Ascending aorta (tissue), 2 donors: ENCODE measurements around the gene CORO1C. TPM values are rescaled to one million over a fixed set of nuclear protein-coding genes. Genes with fewer than 3 reads are reported as not detected.

Source experiments
- DNase-seq, 2 donors: peaks; one replicate each; pipeline ENCODE4 v3.0.0-alpha.2; 2019; ENCODE audit warnings: low spot score in 2 of 2
- H3K27ac ChIP-seq, 2 donors: fragments of 200-600 bp; sonication (generic); one replicate each; pipeline ENCODE4 v1.5.1; 2016 to 2017; ENCODE audit warnings: mild to moderate bottlenecking in 1 of 2
- H3K27me3 ChIP-seq: fragments of 200-600 bp; sonication (generic); one replicate; pipeline ENCODE4 v1.5.1; 2017
- H3K36me3 ChIP-seq, 2 donors: fragments of 200-600 bp; sonication (generic); one replicate each; pipeline ENCODE4 v1.5.1; 2016
- H3K4me1 ChIP-seq, 2 donors: fragments of 200-600 bp; sonication (generic); one replicate each; pipeline ENCODE4 v1.5.1; 2016 to 2017; ENCODE audit warnings: mild to moderate bottlenecking in 1 of 2
- H3K4me3 ChIP-seq, 2 donors: fragments of 200-600 bp; sonication (generic); one replicate each; pipeline ENCODE4 v1.5.1; 2016 to 2017; ENCODE audit warnings: mild to moderate bottlenecking in 1 of 2
- H3K9me3 ChIP-seq, 2 donors: fragments of 200-600 bp; sonication (generic); one replicate each; pipeline ENCODE4 v1.5.1; 2016
- CTCF ChIP-seq, 3 experiments: fragments of 200-600 bp in 2 of 3; fragments of 450-650 bp in 1 of 3; sonication (generic) in 2 of 3; IDR thresholded peaks; one replicate each; pipeline ENCODE4 v1.5.1; 2016 to 2019; ENCODE audit warnings: antibody characterized with exemption in 3 of 3, mild to moderate bottlenecking in 1 of 3, moderate library complexity in 1 of 3
- intact Hi-C: fragments of 100-400 bp; cut with DNase I; formaldehyde crosslinking; loops from one replicate; pipeline ENCODE4 v1.15.1; 2023
- total RNA-seq: library from RNA; depleted of rRNA; stranded (reverse); fragments of >200 nt; gene quantifications from one replicate; pipeline ENCODE4 v1.1.0, GENCODE V29; 2016

Gene CORO1C
- total RNA-seq, 1 donor from 2014 or later = 106 TPM

- H3K4me3 ChIP-seq = no peak overlapping the region
- no peaks in the 10 kb centered on the region for H3K27me3 ChIP-seq
- no peaks in the 10 kb centered on the region for H3K4me1 ChIP-seq
- intact Hi-C loops = no loop called here
- no peaks in the 10 kb centered on the region for H3K9me3 ChIP-seq
- DNase-seq = no peak
- H3K36me3 ChIP-seq = no peaks in the 10 kb centered on the region
- no peak for TF ChIP-seq CTCF (IDR thresholded peaks at IDR 0.05)
- H3K27ac ChIP-seq = no peak overlapping the region
Observed at GRCh38 chr12:108602209-108602705, 129.1 kb downstream of the CORO1C start.

GRCh38 chr12:108600702-108601007, 130.7 kb downstream of the CORO1C start:
- Histone ChIP-seq H3K4me3 (no peak overlapping the region), H3K27me3 (no peaks in the 10 kb centered on the region), H3K4me1 (no peaks in the 10 kb centered on the region), H3K9me3 (no peaks in the 10 kb centered on the region), H3K36me3 (no peaks in the 10 kb centered on the region), H3K27ac (no peak overlapping the region)
- no peak for TF ChIP-seq CTCF (IDR thresholded peaks at IDR 0.05)
- no peak for DNase-seq
- intact Hi-C loops = no loop called here

- intact Hi-C loops = no loop called here
- no peak overlapping the region for H3K27ac ChIP-seq
- H3K4me1 ChIP-seq = no peaks in the 10 kb centered on the region
- no peak for TF ChIP-seq CTCF (IDR thresholded peaks at IDR 0.05)
- DNase-seq = no peak
- no peak overlapping the region for H3K4me3 ChIP-seq
- H3K27me3 ChIP-seq = no peaks in the 10 kb centered on the region
- H3K36me3 ChIP-seq = no peaks in the 10 kb centered on the region
- no peaks in the 10 kb centered on the region for H3K9me3 ChIP-seq
Observed at GRCh38 chr12:108599948-108600701, 131.2 kb downstream of the CORO1C start.

- intact Hi-C loops = no loop called here
- no peaks in the 10 kb centered on the region for H3K4me1 ChIP-seq
- no peak overlapping the region for H3K4me3 ChIP-seq
- no peaks in the 10 kb centered on the region for H3K27me3 ChIP-seq
- TF ChIP-seq CTCF (IDR thresholded peaks at IDR 0.05) = no peak
- no peak overlapping the region for H3K27ac ChIP-seq
- H3K9me3 ChIP-seq = no peaks in the 10 kb centered on the region
- no peaks in the 10 kb centered on the region for H3K36me3 ChIP-seq
- no peak for DNase-seq
Observed at GRCh38 chr12:108599541-108599940, 131.8 kb downstream of the CORO1C start.

GRCh38 chr12:108598553-108599250, 132.6 kb downstream of the CORO1C start:
- no peak for TF ChIP-seq CTCF (IDR thresholded peaks at IDR 0.05)
- Histone ChIP-seq H3K36me3 (no peaks in the 10 kb centered on the region), H3K4me1 (no peaks in the 10 kb centered on the region), H3K4me3 (no peak overlapping the region), H3K27ac (no peak overlapping the region), H3K9me3 (no peaks in the 10 kb centered on the region), H3K27me3 (no peaks in the 10 kb centered on the region)
- DNase-seq = no peak
- intact Hi-C loops = no loop called here
